ENCODE results near the gene CDPF1.

DNA sequence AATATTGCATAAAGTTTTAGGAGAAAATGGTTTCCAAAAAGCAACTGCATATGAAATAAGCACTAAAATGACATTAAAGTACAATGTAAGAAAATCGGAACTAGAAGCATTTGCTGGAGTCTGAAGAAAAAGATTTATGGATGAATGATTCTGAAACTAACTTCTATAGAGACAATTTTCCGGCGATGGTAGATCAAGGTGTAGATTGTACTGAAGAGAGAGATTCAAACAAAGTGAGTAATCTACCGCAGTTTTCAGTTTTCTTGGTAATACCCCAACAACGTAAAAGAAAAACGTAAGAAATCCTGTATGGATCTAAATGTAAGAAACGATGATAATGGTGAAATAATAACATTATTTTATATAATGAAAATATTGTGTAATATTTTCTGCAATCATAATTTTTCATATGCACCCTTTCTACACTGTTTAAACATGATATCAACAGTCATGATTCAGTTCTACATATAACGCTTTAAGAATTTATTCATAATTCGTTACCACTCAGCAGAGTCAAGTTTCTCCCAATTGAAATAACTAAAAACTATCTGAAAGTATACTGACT is 1.8 kb upstream of the CDPF1 start:
- TF ChIP-seq POLR2AphosphoS5 (IDR thresholded peaks at IDR 0.05; ENCODE audit: low read depth, low read length) = no peak
- no peak for TF ChIP-seq POLR2A (IDR thresholded peaks at IDR 0.05; ENCODE audit: low read depth, low read length)
- TF ChIP-seq TAF1 (IDR thresholded peaks at IDR 0.05; ENCODE audit: low read depth, low read length) = no peak
